HT1080 (cell line): ENCODE measurements around the gene GATB. TPM values are rescaled to one million over a fixed set of nuclear protein-coding genes. Genes with fewer than 3 reads are reported as not detected.
"Not testable (repeated sequence)": the region's sequence is repeated elsewhere in the genome, so short reads cannot be mapped to it uniquely, and the experiment has no call there.

ENCODE experiments used
- DNase-seq: peaks from one replicate; pipeline ENCODE4 v3.0.0-alpha.2; 2015; ENCODE audit warnings: low read depth
- total RNA-seq: library from RNA; depleted of rRNA; stranded (reverse); fragments of >200 nt; shearing (Covaris generic); gene quantifications from 2 replicates; pipeline ENCODE4 v1.2.3, GENCODE V29; 2014

Gene GATB
- total RNA-seq, 1 experiment from 2014 or later = 35.7 TPM

DNA sequence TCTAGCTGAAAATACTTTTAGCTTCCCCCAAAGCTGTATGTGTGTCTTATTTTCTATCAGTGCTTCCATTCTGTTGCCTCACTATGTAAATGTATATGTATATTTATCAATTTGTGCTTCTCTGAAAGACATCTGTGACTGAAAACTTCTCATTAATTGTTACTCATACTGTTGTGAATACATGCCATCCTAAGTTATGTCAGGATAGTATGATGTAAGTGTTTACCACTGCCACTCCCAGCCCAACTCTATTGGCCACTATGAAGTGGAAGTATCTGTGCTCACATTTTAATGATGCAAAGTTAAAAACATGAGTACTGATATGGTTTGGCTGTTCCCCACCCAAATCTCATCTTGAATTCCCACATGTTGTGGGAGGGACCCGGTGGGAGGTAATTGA is 24.4 kb downstream of the GATB start:
- no peak for DNase-seq

DNA sequence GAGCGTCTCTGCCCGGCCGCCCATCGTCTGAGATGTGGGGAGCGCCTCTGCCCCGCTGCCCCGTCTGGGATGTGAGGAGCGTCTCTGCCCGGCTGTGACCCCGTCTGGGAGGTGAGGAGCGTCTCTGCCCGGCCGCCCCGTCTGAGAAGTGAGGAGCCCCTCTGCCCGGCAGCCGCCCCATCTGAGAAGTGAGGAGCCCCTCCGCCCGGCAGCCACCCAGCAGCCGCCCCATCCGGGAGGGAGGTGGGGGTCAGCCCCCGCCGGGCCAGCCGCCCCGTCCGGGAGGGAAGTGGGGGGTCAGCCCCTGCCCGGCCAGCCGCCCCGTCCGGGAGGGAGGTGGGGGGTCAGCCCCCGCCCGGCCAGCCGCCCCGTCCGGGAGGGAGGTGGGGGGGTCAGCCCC is 29.1 kb downstream of the GATB start:
- not testable (repeated sequence) for DNase-seq

DNA sequence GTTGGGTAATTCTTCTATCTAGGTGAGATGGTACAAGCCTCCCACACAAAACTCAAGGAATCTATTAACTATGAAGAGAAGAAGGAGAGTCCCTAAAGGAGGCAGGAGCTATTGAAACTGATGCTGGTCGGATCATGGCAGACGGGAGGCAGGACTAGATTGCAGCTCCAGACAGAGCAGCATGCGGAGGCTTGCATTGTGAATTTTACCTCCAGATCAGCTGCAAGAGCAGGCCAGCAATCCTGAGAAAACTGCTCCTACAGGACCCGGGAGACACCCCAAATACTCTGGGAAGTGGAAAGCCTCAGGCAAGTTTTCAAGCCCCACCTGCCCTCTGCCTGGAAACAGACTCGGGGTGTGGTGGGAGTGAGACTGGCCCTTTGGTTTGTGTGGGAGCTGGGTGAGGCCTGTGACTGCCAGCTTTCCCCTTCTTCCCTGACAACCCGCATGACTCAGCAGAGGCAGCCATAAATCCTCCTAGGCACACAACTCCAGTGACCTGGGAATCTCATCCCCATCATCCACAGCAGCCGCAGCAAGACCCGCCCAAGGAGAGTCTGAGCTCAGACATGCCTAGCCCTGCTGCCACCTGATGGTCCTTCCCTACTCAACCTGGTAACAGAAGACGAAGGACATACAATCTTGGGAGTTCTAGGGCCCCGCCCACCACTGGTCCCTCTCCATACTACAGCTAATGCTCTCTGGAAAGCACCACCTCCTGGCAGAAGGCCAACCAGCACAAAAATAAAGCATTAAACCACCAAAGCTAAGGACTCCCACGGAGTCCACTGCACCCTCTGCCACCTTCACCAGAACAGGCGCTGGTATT is 30.9 kb downstream of the GATB start:
- DNase-seq = peak; percentile 83

DNA sequence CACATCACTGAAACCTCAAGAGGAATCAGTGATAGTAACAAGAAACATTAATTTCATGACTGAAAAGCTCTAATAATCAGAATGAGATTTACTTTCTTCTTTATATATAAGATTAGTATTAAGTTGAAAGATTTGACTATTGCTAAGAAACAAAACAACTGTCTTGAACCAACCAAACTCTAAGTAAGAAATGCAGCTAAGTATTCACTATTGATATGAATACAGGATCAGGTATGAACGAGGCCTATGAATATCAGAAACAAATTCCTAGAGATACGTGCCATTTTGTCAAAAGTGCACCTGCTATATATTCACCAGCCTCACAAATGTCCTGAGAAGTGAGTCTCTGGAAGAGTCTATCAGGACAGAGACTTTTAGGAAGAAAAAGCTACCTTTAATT is 32.1 kb downstream of the GATB start:
- DNase-seq = no peak

- no peak for DNase-seq
Observed at GRCh38 chr4:151728006-151728405, 32.8 kb downstream of the GATB start.

GRCh38 chr4:151727365-151727764 is 33.4 kb downstream of the GATB start:
- peak; percentile 29 for DNase-seq

DNA sequence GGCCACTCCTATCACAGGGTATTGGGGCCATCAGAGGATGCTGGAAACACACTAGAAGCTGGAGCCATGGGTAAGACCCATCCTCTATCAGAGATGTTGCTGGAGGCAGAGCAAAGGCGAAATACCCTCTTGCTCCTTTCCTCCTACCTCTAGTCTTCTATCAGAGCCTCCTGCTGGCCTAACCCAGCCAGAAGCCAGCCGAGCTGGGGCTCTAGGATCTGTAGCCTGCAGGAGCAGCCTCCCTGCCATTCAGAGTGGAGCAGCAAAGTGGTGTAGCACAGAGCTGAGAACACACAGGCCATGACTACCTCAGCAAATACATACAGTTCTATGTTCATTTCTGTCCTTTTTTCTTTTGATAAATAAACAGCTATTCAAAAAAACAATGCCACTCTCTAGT is 35.7 kb downstream of the GATB start:
- DNase-seq = no peak

GRCh38 chr4:151721916-151722315 is 38.9 kb downstream of the GATB start:
- no peak for DNase-seq

GRCh38 chr4:151721466-151721865 is 39.3 kb downstream of the GATB start:
- no peak for DNase-seq

DNA sequence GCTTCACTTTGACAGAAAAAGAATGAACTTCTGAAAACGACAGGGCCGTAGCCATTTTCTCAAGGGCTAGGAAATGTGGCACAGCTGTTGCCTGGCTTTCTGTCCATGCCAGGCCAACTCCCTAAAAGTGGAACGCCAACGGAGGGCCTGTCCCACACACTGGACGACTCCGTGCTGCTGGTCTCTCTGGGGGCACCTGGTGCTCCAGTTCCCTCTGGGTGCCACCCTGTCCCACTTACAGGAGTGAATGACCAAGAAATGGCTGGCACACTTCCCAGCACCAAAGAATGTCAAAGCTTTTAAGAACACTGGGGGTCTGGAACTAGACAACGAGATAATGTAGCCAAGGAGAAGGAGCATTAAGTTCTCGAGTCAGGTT is 40.9 kb downstream of the GATB start:
- no peak for DNase-seq

- DNase-seq = no peak
Observed at GRCh38 chr4:151718984-151719955, 41.5 kb downstream of the GATB start.

GRCh38 chr4:151717909-151718628 is 42.7 kb downstream of the GATB start:
- no peak for DNase-seq

DNA sequence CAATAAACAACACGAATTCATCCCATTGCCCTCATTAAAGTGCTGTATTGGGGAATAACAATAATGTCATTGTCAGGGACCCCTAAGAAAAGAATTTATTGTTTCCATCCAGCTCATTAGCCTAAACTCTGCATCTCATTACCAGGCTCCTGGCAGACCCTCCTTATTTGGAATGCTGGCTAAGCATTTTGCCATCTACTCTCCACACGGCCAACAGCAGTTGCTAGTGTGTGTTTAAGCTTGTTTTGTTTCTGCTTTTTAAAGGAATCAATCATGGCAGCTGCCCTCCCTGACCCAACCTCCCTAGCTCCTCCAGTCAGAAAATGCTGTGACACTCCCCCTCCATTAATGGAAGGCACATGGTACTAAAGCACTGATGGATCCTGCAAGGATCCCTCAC is 43.5 kb downstream of the GATB start:
- no peak for DNase-seq

DNA sequence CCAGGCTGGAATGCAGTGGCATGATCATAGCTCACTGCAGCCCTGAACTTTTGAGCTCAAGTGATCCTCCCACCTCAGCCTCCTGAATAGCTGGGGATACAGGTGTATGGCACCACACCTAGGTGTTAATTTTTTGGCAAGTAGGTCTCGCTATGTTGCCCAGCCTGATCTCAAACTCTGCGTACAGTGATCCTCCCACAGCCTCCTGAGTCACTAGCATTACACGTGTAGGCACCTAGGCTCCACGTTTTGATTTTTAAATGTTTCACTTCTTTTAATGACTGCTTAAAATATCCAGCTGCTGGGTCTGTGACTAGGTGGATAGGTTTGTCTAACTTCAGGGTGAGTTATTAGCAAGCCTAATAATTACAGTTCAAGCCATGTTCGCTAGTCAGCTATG is 44.5 kb downstream of the GATB start:
- DNase-seq = no peak

- DNase-seq = no peak
Observed at GRCh38 chr4:151715881-151716280, 44.9 kb downstream of the GATB start.

DNA sequence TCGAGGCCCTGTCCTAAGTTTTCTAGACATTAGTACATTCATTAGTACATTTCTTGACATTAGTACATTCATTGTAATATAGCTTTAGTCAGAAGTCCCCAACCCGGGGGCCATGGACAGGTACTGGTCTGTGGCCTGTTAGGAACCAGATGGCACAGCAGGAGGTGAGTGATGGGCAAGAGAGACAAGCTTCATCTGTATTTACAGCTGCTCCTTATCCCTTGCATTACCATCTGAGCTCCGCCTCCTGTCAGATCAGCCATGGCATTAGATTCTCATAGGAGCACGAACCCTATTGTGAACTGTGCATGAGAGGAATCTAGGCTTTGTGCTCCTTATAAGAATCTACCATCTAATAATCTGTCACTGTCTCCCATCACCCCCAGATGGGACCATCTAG is 48.0 kb downstream of the GATB start:
- no peak for DNase-seq

- DNase-seq = no peak
Observed at GRCh38 chr4:151711646-151712045, 49.2 kb downstream of the GATB start.

- no peak for DNase-seq
Observed at GRCh38 chr4:151709587-151709986, 51.2 kb downstream of the GATB start.

GRCh38 chr4:151709071-151709470 is 51.7 kb downstream of the GATB start:
- DNase-seq = no peak

DNA sequence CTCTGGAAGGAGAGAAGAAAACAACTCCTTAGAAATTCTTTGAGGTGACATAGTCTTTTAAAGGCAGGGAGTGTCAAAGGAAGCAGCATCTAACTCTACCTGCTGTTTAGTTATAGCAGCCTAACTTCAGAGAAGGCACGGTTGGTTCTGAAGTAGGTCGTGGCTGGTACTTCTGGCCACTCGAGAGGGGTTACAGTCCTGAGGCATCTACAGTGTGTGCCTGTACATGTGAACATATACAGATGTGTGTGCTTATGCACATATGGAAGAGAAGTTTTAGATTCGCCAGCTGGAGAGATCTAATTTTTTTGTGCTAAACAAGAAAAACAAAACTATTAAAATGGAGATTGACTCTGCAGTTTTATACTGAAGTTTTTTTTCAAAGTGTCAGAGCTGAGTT is 52.7 kb downstream of the GATB start:
- no peak for DNase-seq

DNA sequence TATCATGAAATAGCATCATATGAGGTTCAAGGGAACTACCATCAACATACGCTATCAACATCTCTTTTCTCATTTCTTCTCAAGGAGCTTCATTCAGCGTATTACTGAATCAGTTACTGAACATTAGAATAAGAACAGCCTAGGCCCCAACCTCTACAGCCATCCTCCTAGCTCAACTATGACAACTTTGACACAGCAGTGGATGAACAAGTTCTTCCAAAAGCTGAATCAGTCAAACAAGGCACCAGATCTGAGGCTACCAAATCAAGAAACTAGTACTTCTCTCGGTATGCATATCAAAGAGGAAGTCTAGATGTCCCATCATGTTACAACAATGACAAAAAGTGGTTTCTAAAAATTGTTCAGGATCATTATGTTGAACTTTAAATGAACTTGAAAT is 57.4 kb downstream of the GATB start:
- no peak for DNase-seq

DNA sequence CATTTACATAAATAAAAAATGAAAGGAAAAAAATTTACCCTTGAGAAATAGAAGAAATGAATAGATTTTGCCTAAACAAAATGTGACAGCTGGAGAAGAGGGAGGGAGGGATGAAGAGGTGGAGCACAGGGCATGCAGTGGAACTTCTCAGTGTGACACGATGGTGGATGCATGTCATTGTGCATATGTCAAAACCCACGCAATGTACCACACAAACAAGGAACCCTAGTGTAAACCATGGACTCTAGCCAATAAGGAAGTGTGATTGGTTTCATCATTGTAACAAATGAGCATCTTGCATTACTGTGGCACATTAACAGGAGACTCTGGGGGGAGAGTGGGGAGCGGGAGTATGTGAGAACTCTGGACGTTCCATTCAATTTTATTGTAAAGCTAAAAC is 58.6 kb downstream of the GATB start:
- no peak for DNase-seq
